Stimulated activated CD4-positive, alpha-beta T cell treated with anti-CD3 and anti-CD28 coated beads, Interleukin-2, amount 100 ng/mL, for 24 hours (primary cell): ENCODE results near the gene CASP8.

Source experiments
- DNase-seq, 2 donors: peaks; one replicate each; pipeline ENCODE4 v3.0.0-alpha.2; 2020

Gene CASP8

GRCh38 chr2:201244829-201245228 lies 15.5 kb upstream of the CASP8 start:
- DNase-seq, result no peak

GRCh38 chr2:201246280-201246679 lies 14.1 kb upstream of the CASP8 start:
- no peak for DNase-seq

- no peak for DNase-seq
These were observed 12.0 kb upstream of the CASP8 start for GRCh38 chr2:201248288-201248844.

- DNase-seq, result no peak
These were observed 10.4 kb upstream of the CASP8 start for GRCh38 chr2:201249889-201250288.

GRCh38 chr2:201250741-201251140 lies 9.6 kb upstream of the CASP8 start:
- no peak for DNase-seq

- no peak for DNase-seq
These were observed 6.1 kb upstream of the CASP8 start for GRCh38 chr2:201254081-201254730.

- no peak for DNase-seq
These were observed 4.8 kb upstream of the CASP8 start for GRCh38 chr2:201255408-201256033.

- no peak for DNase-seq
These were observed 4.3 kb upstream of the CASP8 start for GRCh38 chr2:201256082-201256481.

GRCh38 chr2:201257381-201257955 lies 2.9 kb upstream of the CASP8 start:
- DNase-seq, result peak; percentile 32 to 41

- peak; percentile 86 to 89 for DNase-seq
These were observed 2.2 kb upstream of the CASP8 start for GRCh38 chr2:201257956-201258665.

- DNase-seq, result no peak
These were observed 1.4 kb upstream of the CASP8 start for GRCh38 chr2:201258666-201259615.

- DNase-seq, result peak; percentile 57 to 58
These were observed 1.1 kb downstream of the CASP8 start for GRCh38 chr2:201261471-201261870.

GRCh38 chr2:201261906-201262305 lies 1.6 kb downstream of the CASP8 start:
- DNase-seq, result no peak

- DNase-seq, result peak in 1 of 2 donors; percentile 19
These were observed 2.4 kb downstream of the CASP8 start for GRCh38 chr2:201262718-201263117.

GRCh38 chr2:201263779-201264178 lies 3.4 kb downstream of the CASP8 start:
- DNase-seq, result no peak

GRCh38 chr2:201264472-201265173 lies 4.3 kb downstream of the CASP8 start:
- no peak for DNase-seq

- no peak for DNase-seq
These were observed 6.3 kb downstream of the CASP8 start for GRCh38 chr2:201266629-201267028.

GRCh38 chr2:201267278-201268030 lies 7.1 kb downstream of the CASP8 start:
- DNase-seq, result no peak

- DNase-seq, result no peak
These were observed 9.4 kb downstream of the CASP8 start for GRCh38 chr2:201269764-201270163.

- no peak for DNase-seq
These were observed 10.1 kb downstream of the CASP8 start for GRCh38 chr2:201270293-201271001.
